Astrocyte of the spinal cord (primary cell): ENCODE results near the gene ZFP36L1.

Experiments
- DNase-seq: peaks from one replicate; pipeline ENCODE4 v3.0.0; 2011; ENCODE audit warnings: low read depth, low spot score
- H3K4me3 ChIP-seq: 2 replicates; pipeline ENCODE4 v1.5.1; 2011; ENCODE audit warnings: low read depth, mild to moderate bottlenecking, low read length, moderate library complexity
- in situ Hi-C: cut with HindIII; loops from 2 replicates; pipeline ENCODE4 v1.10.0; 2017; ENCODE audit warnings: low sequenced_read_pairs
- TF ChIP-seq, protein P1 (sequence below): IDR thresholded peaks from 2 replicates; pipeline ENCODE4 v1.5.1; 2012; ENCODE audit warnings: low read depth, mild to moderate bottlenecking, low read length, inconsistent platforms

The ZFP36L1 gene

DNA sequence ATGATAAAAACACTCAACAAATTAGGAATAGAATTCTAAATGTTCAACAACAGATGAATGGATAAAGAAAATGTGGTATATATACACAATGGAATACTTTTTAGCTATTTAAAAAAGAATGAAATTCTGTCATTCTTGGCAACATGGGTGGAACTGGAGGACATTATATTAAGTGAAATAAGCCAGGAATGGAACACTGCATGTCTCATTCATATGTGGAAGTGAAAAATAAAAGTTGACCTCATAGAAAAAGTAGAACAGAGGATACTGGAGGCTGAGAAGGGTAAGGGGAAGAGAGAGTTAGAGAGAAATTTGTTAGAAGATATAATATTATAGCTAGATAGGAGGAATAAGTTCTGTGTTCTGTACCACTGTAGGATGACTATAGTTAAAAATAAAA lies 35.8 kb upstream of the ZFP36L1 start:
- in situ Hi-C loops: no loop called here
- no peak for DNase-seq
- no peak overlapping the region for H3K4me3 ChIP-seq

DNA sequence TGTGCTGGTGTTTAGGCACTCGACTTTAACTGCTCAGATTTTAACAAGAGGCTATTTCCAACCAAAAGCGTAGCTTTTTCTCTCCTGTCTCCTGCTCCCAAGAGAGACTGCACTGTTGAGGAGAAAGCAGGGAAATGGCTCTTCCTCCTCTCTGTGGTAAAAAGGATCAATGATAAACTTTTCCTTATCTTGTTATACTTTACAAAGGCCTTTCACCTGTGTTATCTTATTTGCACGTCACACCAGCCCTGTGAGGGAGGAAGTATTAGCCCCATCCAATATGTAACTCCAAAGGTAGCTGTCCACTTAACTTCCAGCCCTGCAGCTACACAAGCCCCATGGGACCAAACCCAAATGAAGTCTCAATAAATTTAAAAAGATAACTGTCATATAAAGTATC lies 32.9 kb upstream of the ZFP36L1 start:
- H3K4me3 ChIP-seq: no peak overlapping the region
- TF ChIP-seq, protein P1, sequence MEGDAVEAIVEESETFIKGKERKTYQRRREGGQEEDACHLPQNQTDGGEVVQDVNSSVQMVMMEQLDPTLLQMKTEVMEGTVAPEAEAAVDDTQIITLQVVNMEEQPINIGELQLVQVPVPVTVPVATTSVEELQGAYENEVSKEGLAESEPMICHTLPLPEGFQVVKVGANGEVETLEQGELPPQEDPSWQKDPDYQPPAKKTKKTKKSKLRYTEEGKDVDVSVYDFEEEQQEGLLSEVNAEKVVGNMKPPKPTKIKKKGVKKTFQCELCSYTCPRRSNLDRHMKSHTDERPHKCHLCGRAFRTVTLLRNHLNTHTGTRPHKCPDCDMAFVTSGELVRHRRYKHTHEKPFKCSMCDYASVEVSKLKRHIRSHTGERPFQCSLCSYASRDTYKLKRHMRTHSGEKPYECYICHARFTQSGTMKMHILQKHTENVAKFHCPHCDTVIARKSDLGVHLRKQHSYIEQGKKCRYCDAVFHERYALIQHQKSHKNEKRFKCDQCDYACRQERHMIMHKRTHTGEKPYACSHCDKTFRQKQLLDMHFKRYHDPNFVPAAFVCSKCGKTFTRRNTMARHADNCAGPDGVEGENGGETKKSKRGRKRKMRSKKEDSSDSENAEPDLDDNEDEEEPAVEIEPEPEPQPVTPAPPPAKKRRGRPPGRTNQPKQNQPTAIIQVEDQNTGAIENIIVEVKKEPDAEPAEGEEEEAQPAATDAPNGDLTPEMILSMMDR: peak; percentile 2
- in situ Hi-C loops: no loop called here
- DNase-seq: no peak

More for the DNA sequence above, 35.8 kb upstream of the ZFP36L1 start:
- TF ChIP-seq, protein P1: no peak

GRCh38 chr14:68824517-68825347 lies 31.9 kb upstream of the ZFP36L1 start:
- no peak overlapping the region for H3K4me3 ChIP-seq
- TF ChIP-seq, protein P1: peak; percentile 96
- in situ Hi-C loops: no loop called here
- peak; percentile 69 for DNase-seq

- H3K4me3 ChIP-seq: no peak overlapping the region
- TF ChIP-seq, protein P1: no peak
- no peak for DNase-seq
- in situ Hi-C loops: no loop called here
These were observed 31.3 kb upstream of the ZFP36L1 start for GRCh38 chr14:68824207-68824516.

GRCh38 chr14:68823434-68824206 lies 30.8 kb upstream of the ZFP36L1 start:
- in situ Hi-C loops: no loop called here
- no peak overlapping the region for H3K4me3 ChIP-seq
- TF ChIP-seq, protein P1: no peak
- no peak for DNase-seq

DNA sequence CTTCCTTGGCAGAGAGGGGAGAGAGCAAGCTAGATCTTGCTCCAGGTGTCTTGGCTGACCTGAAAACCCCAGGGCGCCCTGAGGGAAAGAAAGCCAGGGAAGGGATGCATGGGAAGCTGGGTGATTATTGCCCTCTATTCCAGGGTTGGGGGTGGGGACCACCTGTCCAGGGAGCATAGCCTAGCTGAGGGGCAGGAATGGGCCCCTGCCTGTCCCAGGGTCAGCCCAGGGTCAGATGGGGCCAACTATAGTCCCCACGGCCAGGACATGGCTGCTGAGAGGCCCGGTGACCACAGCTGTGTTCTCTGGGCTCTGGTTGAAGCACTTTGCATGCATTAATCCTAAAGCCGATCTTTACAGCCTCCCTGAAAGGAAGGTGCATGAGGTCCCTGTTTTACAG lies 30.1 kb upstream of the ZFP36L1 start:
- in situ Hi-C loops: no loop called here
- no peak for DNase-seq
- TF ChIP-seq, protein P1: no peak
- no peak overlapping the region for H3K4me3 ChIP-seq
